Measurements from ENCODE around the gene MTHFD2L. TPM values are rescaled to one million over a fixed set of nuclear protein-coding genes. Genes with fewer than 3 reads are reported as not detected.

MTHFD2L gene
- total RNA-seq, 8 experiments from 2014 or later = 11.7 to 30.7 (median 22.4) TPM

DNA sequence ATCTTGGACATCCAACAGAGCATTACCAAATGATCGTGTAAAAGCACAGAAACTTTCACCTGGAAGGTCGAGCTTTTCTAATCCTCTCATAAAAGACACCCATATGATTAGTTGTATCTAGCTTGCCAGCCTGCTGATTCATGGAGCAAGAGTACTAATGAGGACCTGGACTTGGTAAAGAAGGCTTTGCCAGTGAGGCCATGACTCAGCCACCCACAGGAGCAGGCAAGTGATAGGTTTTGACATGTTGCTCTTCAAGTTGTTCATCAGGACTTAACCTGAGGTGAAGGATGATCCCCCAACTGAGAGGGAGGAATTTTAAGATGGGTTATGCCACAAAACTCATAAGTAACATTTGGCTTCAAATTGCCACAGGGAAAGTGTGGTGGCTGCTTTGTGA lies 125.7 kb downstream of the MTHFD2L start:
- in situ Hi-C loops (cut with MboI; ENCODE audit: low pct_unique_long_range_greater_than_20kb in 2 of 9, low sequenced_read_pairs in 9 of 9, unreplicated experiment in 9 of 9) = no loop called here
- no peak overlapping the region for H3K4me3 ChIP-seq
- H3K4me1 ChIP-seq (replicated peaks in 1 of 2) = no peaks in the 10 kb centered on the region
- 28 to 100% (median 74%) methylated on average over 1 to 2 of the region's 2 CpGs; no CpG with 5 or more reads in 2 of the 10 experiments for WGBS, 10 experiments
- H3K27ac ChIP-seq = no peak overlapping the region
- ATAC-seq (replicated peaks in 6 of 8) = peak in 1 of 8 experiments; percentile 44

DNA sequence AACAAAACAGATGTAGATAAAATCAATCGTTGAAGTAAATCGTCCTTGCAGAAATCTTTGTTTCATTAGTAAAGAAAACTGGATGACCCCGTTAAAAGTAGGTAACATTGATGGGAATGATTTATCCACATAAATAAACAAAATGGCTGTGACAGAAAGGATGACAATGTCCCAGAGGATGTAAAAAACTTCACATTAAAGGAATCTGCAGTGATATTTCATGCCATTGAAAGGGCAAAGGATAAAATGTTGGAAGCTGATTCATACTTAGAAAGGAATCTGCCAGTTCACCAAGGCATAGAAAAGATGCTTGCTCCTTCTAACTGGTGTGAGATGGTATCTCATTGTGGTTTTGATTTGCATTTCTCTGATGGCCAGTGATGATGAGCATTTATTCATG lies 126.1 kb downstream of the MTHFD2L start:
- in situ Hi-C loops (cut with MboI; ENCODE audit: low pct_unique_long_range_greater_than_20kb in 2 of 9, low sequenced_read_pairs in 9 of 9, unreplicated experiment in 9 of 9) = no loop called here
- no peaks in the 10 kb centered on the region for H3K4me1 ChIP-seq (replicated peaks in 1 of 2)
- H3K27ac ChIP-seq = no peak overlapping the region
- peak in 2 of 8 experiments; percentile 49 to 80 for ATAC-seq (replicated peaks in 6 of 8)
- H3K4me3 ChIP-seq = no peak overlapping the region
- WGBS, 10 experiments = 0 to 100% (median 80%) methylated on average over 1 to 3 of the region's 3 CpGs; no CpG with 5 or more reads in 1 of the 10 experiments

DNA sequence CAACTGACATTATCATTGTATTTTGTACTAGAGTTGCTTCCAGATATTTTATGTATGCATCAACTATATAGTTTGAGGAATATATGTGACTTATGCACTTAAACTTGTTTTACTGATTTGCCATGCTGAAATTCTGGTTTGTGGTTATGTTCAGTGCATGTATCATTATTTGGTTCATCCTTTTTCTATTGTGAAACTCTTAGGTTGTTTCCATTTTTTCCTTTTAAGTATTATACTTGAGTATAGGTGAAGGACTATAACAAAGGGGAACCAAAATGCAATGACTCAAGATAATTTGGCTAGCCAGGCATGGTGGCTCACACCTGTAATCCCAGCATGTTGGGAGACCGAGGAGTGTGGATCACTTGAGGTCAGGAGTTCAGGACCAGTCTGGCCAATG lies 129.2 kb downstream of the MTHFD2L start:
- in situ Hi-C loops (cut with MboI; ENCODE audit: low pct_unique_long_range_greater_than_20kb in 2 of 9, low sequenced_read_pairs in 9 of 9, unreplicated experiment in 9 of 9) = no loop called here

DNA sequence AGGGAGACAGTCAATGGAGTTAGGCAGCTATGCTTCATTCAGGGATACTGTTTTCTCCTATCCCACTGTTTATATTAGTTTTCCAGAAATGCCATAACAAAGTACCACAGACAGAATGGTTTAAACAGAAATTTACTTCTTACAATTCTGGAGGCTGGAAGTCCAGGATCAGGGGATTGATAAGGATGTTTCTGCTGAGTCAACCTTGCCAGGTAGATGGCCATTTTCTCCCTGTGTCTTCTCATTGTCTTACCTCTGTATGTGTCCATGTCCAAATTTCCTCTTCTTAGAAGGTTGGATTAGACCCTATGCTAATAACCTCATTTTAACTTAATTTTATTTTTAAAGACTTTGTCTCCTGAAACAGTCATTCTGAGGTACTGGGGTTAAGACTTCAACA lies 129.9 kb downstream of the MTHFD2L start:
- Histone ChIP-seq H3K4me3 (no peak overlapping the region), H3K4me1 (replicated peaks in 1 of 2) (no peaks in the 10 kb centered on the region), H3K27ac (no peak overlapping the region)
- ATAC-seq (replicated peaks in 6 of 8) = no peak
- in situ Hi-C loops (cut with MboI; ENCODE audit: low pct_unique_long_range_greater_than_20kb in 2 of 9, low sequenced_read_pairs in 9 of 9, unreplicated experiment in 9 of 9) = no loop called here

More for the DNA sequence above, 129.2 kb downstream of the MTHFD2L start:
- ATAC-seq (replicated peaks in 6 of 8) = no peak
- WGBS, 10 experiments = 60 to 100% (median 100%) methylated on average over 1 of the region's 1 CpG; no CpG with 5 or more reads in 5 of the 10 experiments
- H3K27ac ChIP-seq = no peak overlapping the region
- no peaks in the 10 kb centered on the region for H3K4me1 ChIP-seq (replicated peaks in 1 of 2)
- no peak overlapping the region for H3K4me3 ChIP-seq

DNA sequence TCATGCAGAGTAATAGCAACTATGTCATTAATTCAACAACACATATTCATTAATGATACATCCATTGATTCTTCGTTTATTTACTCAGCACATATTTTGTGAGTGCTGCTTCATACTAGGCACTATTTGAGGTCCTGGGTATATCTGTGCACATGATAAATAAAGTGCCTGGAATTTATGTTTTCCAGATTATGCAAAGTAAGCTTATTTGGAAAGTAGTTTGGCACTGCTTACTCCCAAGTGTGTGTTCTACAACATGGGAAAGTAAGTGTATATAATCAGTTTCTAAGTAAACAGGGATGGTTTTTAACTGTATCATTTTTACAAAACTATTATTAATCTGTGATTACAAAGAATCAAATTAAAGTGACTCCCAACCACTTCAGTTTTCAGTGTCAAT lies 133.6 kb downstream of the MTHFD2L start:
- no peak overlapping the region for H3K27ac ChIP-seq
- 29 to 100% (median 94%) methylated on average over 1 of the region's 1 CpG; no CpG with 5 or more reads in 6 of the 10 experiments for WGBS, 10 experiments

DNA sequence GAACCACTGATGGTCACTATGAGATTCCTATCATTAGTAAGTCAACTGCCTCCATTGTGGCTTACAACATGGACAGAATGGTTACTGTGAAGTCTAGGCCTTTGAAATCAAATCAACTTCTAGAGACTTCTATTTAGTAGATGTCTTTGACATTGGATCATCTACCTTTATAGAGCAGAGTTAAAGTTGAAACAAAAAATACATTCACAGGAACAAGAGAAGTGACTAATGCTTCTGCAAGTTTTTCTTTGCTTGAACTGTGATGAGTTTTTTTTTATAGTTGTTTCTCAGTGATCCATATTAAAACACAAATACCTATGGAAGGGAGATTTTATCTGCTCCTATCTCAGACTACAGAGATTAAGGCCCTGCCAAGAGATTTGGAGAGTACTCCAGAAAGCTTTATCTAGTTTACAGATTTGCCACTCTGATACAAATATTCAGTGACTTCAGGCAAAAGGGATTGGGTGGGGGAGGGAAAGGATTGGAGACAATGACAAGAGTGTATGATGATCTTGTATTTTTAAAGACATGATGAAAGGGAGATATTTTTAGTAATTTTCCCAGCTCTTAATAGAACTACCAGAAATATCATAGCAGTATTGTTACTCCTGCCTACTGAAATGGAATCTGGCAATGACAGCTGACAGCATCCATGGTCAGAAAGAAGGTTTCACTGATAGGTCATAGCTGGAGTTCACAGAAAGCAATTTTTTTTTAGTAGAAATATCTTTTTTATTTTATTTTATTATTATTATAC lies 134.4 kb downstream of the MTHFD2L start:
- H3K4me3 ChIP-seq = no peak overlapping the region
- no peaks in the 10 kb centered on the region for H3K4me1 ChIP-seq (replicated peaks in 1 of 2)
- no peak for ATAC-seq (replicated peaks in 6 of 8)
- in situ Hi-C loops (cut with MboI; ENCODE audit: low pct_unique_long_range_greater_than_20kb in 2 of 9, low sequenced_read_pairs in 9 of 9, unreplicated experiment in 9 of 9) = no loop called here
- H3K27ac ChIP-seq = no peak overlapping the region

More for the DNA sequence above, 133.6 kb downstream of the MTHFD2L start:
- in situ Hi-C loops (cut with MboI; ENCODE audit: low pct_unique_long_range_greater_than_20kb in 2 of 9, low sequenced_read_pairs in 9 of 9, unreplicated experiment in 9 of 9) = no loop called here
- Histone ChIP-seq H3K4me3 (no peak overlapping the region), H3K4me1 (replicated peaks in 1 of 2) (no peaks in the 10 kb centered on the region)
- ATAC-seq (replicated peaks in 6 of 8) = no peak

DNA sequence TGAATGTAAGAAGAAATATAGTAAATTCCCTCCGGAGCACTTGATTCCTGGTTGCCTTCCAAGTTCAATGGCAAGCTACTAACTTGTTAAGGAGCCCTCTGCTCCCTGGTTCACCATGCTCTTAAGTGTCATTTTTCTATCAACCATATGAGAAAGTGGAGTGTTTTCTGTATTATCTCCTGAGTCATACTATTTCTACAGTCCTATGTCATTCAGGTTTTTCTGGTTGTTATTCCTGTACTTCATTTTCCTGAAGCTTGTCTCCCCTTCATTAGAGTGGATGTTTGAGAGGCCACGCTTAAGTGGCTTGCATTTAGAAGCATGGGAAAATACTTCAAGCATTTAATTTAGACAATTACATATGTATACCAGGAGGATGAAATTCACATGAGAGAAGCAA lies 135.6 kb downstream of the MTHFD2L start:
- no peak for ATAC-seq (replicated peaks in 6 of 8)
- Histone ChIP-seq H3K27ac (no peak overlapping the region), H3K4me3 (no peak overlapping the region), H3K4me1 (replicated peaks in 1 of 2) (no peaks in the 10 kb centered on the region)
- in situ Hi-C loops (cut with MboI; ENCODE audit: low pct_unique_long_range_greater_than_20kb in 2 of 9, low sequenced_read_pairs in 9 of 9, unreplicated experiment in 9 of 9) = no loop called here
- 50 to 100% (median 100%) methylated on average over 1 to 2 of the region's 2 CpGs; no CpG with 5 or more reads in 1 of the 10 experiments for WGBS, 10 experiments

DNA sequence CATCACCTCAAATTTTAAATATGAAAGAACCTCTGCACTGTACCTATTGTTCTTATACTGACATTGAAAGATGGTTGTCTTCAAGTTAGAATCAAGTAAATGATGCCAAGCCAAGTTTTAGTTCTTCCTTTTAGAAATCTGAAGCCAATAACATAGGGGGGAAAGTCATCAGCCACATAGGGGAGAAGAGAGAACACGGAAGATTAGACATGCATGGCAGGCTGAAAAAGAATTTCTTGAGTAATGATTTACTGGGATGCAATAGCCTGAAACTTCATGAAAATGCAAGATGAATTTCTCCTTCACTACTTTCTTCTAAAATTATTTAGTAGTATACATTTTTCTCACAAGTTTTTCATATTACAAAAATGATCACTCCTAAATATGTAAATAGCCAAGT lies 136.8 kb downstream of the MTHFD2L start:
- no peak for ATAC-seq (replicated peaks in 6 of 8)
- no peak overlapping the region for H3K27ac ChIP-seq

DNA sequence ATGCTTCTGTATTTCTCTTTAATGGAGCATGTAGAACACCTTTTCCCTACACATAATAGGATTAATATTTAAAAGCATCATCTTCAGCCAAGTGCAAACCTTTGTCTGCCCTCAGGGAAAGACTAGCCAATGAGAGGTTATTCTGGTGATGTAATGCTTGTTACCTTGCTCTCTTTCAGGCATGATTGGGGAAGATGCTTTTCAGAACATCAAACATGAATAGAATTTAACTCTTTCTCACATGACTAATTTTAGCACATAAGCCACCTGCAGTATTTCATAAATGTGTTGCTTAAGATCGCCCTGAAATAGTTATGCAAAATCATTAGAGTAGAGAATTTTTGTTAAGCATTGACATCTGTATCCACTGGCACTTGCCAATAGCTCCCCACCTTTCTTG lies 139.6 kb downstream of the MTHFD2L start:
- H3K4me1 ChIP-seq (replicated peaks in 1 of 2) = no peaks in the 10 kb centered on the region
- WGBS, 10 experiments = 43 to 100% (median 80%) methylated on average over 1 of the region's 1 CpG; no CpG with 5 or more reads in 3 of the 10 experiments
- H3K27ac ChIP-seq = no peak overlapping the region
- in situ Hi-C loops (cut with MboI; ENCODE audit: low pct_unique_long_range_greater_than_20kb in 2 of 9, low sequenced_read_pairs in 9 of 9, unreplicated experiment in 9 of 9) = no loop called here
- no peak overlapping the region for H3K4me3 ChIP-seq
- ATAC-seq (replicated peaks in 6 of 8) = no peak

More for the DNA sequence above, 136.8 kb downstream of the MTHFD2L start:
- Histone ChIP-seq H3K4me1 (replicated peaks in 1 of 2) (no peaks in the 10 kb centered on the region), H3K4me3 (no peak overlapping the region)
- WGBS, 10 experiments = 22 to 89% (median 69%) methylated on average over 1 of the region's 1 CpG; no CpG with 5 or more reads in 4 of the 10 experiments
- in situ Hi-C loops (cut with MboI; ENCODE audit: low pct_unique_long_range_greater_than_20kb in 2 of 9, low sequenced_read_pairs in 9 of 9, unreplicated experiment in 9 of 9) = no loop called here

DNA sequence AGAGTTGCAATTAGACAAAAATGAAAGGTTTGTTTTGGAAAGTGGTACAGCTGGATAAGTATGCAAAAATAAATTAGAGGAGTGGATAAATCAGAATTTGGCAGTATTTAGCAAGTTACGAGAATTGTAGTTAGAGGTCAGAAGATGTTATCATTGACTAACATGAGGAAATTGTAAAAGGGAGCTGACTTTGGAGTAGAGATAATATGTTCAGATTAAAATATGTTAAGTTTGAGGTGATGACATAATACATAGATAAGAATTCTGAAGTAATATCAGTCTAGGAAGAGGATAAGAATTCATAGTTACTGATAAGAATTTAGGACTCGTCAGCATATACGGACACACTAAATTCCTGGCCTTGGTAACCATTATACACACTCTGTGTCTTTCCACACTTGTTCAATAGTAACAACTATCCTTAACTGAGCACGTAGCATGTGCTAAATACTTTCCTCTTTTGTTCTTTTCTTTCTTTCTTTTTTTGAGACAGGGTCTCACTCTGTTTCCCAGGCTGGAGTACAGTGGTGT lies 146.2 kb downstream of the MTHFD2L start:
- WGBS, 10 experiments = 59 to 96% (median 90%) methylated on average over 2 to 4 of the region's 4 CpGs; no CpG with 5 or more reads in 1 of the 10 experiments
- in situ Hi-C loops (cut with MboI; ENCODE audit: low pct_unique_long_range_greater_than_20kb in 2 of 9, low sequenced_read_pairs in 9 of 9, unreplicated experiment in 9 of 9) = loop anchor here in 1 of 9 experiments (25.0 kb wide), 1 partner anchor 117 kb away; no protein-coding TSS in a partner anchor
- no peak for ATAC-seq (replicated peaks in 6 of 8)
- Histone ChIP-seq H3K4me3 (no peak overlapping the region), H3K27ac (no peak overlapping the region), H3K4me1 (replicated peaks in 1 of 2) (no peaks in the 10 kb centered on the region)

DNA sequence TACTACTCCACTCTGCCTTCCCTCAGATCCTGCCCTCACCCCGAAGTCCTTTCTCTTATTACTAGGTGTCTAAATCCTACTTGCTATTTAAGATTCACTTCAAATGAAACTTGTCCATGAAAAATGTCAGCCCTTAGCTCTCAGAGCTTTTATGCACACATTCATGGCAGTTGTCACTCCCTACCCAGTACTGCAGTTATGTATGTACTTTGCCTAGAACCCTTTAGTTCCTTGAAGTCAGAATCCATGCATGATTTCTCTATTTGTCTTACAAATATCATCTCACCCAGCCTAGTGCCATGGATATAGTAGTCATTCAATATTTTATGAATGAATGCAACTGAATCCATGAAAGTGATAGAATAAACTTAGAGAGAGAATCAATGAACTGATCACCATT lies 147.1 kb downstream of the MTHFD2L start:
- no peaks in the 10 kb centered on the region for H3K4me1 ChIP-seq (replicated peaks in 1 of 2)
- H3K27ac ChIP-seq = no peak overlapping the region
- ATAC-seq (replicated peaks in 6 of 8) = peak in 3 of 8 experiments; percentile 17 to 96 (median 91)
- 0 to 100% (median 0%) methylated on average over 1 of the region's 1 CpG; no CpG with 5 or more reads in 5 of the 10 experiments for WGBS, 10 experiments
- H3K4me3 ChIP-seq = no peak overlapping the region
- in situ Hi-C loops (cut with MboI; ENCODE audit: low pct_unique_long_range_greater_than_20kb in 2 of 9, low sequenced_read_pairs in 9 of 9, unreplicated experiment in 9 of 9) = loop anchor here in 1 of 9 experiments (25.0 kb wide), 1 partner anchor 118 kb away; no protein-coding TSS in a partner anchor

DNA sequence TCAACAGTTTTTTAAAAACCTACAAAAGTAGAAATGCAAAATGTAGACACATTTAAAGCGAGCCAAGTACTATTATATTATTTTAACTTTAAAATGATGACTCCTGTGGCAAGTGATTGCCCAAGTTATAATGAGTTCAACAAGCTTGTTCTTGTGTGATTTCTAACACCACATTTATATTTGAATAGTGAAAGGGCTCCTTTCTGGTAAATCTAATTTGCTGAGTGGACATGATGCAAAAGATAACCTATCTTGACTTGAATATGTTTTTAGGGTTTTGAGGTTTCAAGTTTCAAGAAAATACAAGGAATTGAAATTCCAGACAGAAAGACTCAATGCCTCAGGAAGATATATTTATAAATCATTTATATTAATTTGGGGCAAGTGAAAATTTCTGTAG lies 149.3 kb downstream of the MTHFD2L start:
- H3K4me1 ChIP-seq (replicated peaks in 1 of 2) = no peaks in the 10 kb centered on the region
- in situ Hi-C loops (cut with MboI; ENCODE audit: low pct_unique_long_range_greater_than_20kb in 2 of 9, low sequenced_read_pairs in 9 of 9, unreplicated experiment in 9 of 9) = loop anchor here in 1 of 9 experiments (25.0 kb wide), 1 partner anchor 120 kb away; no protein-coding TSS in a partner anchor
- WGBS, 10 experiments = 80 to 100% (median 88%) methylated on average over 1 of the region's 1 CpG; no CpG with 5 or more reads in 4 of the 10 experiments
- no peak for ATAC-seq (replicated peaks in 6 of 8)
- H3K4me3 ChIP-seq = no peak overlapping the region
- no peak overlapping the region for H3K27ac ChIP-seq

DNA sequence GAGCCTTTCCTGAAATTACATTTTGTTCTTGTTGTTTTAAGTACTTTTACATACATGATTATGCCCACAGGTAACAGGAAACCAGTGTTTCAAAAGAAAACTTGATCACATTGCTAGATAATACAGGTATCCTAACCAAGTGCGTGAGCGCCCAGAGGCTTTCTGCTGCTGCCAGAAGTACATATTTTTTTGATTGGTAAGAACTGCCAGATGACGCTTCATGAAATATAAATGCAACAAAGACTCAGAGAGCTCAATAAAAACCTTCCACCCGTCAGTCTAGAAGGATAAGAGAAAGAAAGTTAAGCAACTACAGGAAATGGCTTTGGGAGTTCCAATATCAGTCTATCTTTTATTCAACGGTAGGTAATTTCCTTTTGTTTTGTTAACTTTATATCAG lies 150.3 kb downstream of the MTHFD2L start, which contains the start of gene EPGN:
Gene EPGN, plus strand, starts transcription at position 256 of the 400 bp plus-strand sequence. Its CDS starts 64 bp downstream, at position 320.
- WGBS, 10 experiments = 4 to 94% (median 82%) methylated on average over 3 to 5 of the region's 5 CpGs
- Histone ChIP-seq H3K4me3 (no peak within 1 kb of the TSS), H3K27ac (no peak within 1 kb of the TSS), H3K4me1 (replicated peaks in 1 of 2) (no peaks in the 10 kb centered on the region)
- no peak for ATAC-seq (replicated peaks in 6 of 8)
- in situ Hi-C loops (cut with MboI; ENCODE audit: low pct_unique_long_range_greater_than_20kb in 2 of 9, low sequenced_read_pairs in 9 of 9, unreplicated experiment in 9 of 9) = loop anchor here in 1 of 9 experiments (25.0 kb wide), 1 partner anchor 121 kb away; no protein-coding TSS in a partner anchor

Measured in motor neuron (in vitro differentiated cells).